Loucy (cell line): ENCODE measurements around the gene ADGRD1.

Source experiments
- H2AFZ ChIP-seq: fragments of 200-600 bp; sonication (generic); 2 replicates; pipeline ENCODE4 v1.6.0; 2016; ENCODE audit warnings: antibody characterized with exemption, mild to moderate bottlenecking, low read length, moderate library complexity
- H3F3A ChIP-seq: fragments of 200-600 bp; 2 replicates; pipeline ENCODE4 v1.6.0; 2016; ENCODE audit warnings: antibody characterized with exemption, low read depth, mild to moderate bottlenecking
- H3K27me3 ChIP-seq: fragments of 200-600 bp; sonication (generic); 2 replicates; pipeline ENCODE4 v1.6.1; 2014; ENCODE audit warnings: low read length, mild to moderate bottlenecking; ENCODE audit not compliant: insufficient read depth, poor library complexity, severe bottlenecking
- H3K36me3 ChIP-seq: fragments of 200-600 bp; sonication (generic); 2 replicates; pipeline ENCODE4 v1.6.1; 2016; ENCODE audit warnings: low read length; ENCODE audit not compliant: insufficient read depth
- H3K4me1 ChIP-seq: fragments of 200-600 bp; sonication (generic); 2 replicates; pipeline ENCODE4 v1.5.1; 2014; ENCODE audit warnings: low read length, mild to moderate bottlenecking; ENCODE audit not compliant: insufficient read depth, poor library complexity, severe bottlenecking
- H3K4me2 ChIP-seq: fragments of 200-600 bp; sonication (generic); 2 replicates; pipeline ENCODE4 v1.6.0; 2014; ENCODE audit warnings: antibody characterized with exemption, low read length, low read depth, mild to moderate bottlenecking; ENCODE audit not compliant: poor library complexity, severe bottlenecking
- H3K4me3 ChIP-seq: fragments of 200-600 bp; sonication (generic); 2 replicates; pipeline ENCODE4 v1.5.1; 2014; ENCODE audit warnings: low read length, mild to moderate bottlenecking, mixed read lengths; ENCODE audit not compliant: poor library complexity, severe bottlenecking
- H3K79me2 ChIP-seq: fragments of 200-600 bp; sonication (generic); 2 replicates; pipeline ENCODE4 v1.6.1; 2014; ENCODE audit warnings: low read length; ENCODE audit not compliant: insufficient read depth
- H3K9ac ChIP-seq: fragments of 200-600 bp; sonication (generic); 2 replicates; pipeline ENCODE4 v1.6.0; 2014; ENCODE audit warnings: mild to moderate bottlenecking, low read depth, low read length, moderate library complexity; ENCODE audit not compliant: poor library complexity, severe bottlenecking
- H3K9me2 ChIP-seq: fragments of 200-600 bp; sonication (generic); replicated peaks from 2 replicates; pipeline ENCODE4 v1.6.1; 2016; ENCODE audit warnings: low read depth, low read length, mixed read lengths
- H3K9me3 ChIP-seq: fragments of 200-600 bp; sonication (generic); 2 replicates; pipeline ENCODE4 v1.6.1; 2014; ENCODE audit warnings: mild to moderate bottlenecking, antibody characterized with exemption, low read length, low read depth; ENCODE audit not compliant: insufficient read depth
- H4K20me1 ChIP-seq: fragments of 200-600 bp; sonication (generic); 2 replicates; pipeline ENCODE4 v1.6.0; 2014; ENCODE audit warnings: antibody characterized with exemption, low read length, mild to moderate bottlenecking; ENCODE audit not compliant: insufficient read depth, poor library complexity, severe bottlenecking
- EZH2phosphoT487 ChIP-seq: fragments of 200-600 bp; IDR thresholded peaks from 2 replicates; pipeline ENCODE4 v1.6.1; 2018; ENCODE audit warnings: antibody characterized with exemption, mild to moderate bottlenecking, moderate library complexity, borderline replicate concordance
- TF ChIP-seq, protein P1 (sequence below): fragments of 200-600 bp; sonication (generic); conservative IDR thresholded peaks from 2 replicates; pipeline ENCODE4 v1.5.1; 2014; ENCODE audit warnings: mild to moderate bottlenecking, antibody characterized with exemption, low read length

Gene ADGRD1

DNA sequence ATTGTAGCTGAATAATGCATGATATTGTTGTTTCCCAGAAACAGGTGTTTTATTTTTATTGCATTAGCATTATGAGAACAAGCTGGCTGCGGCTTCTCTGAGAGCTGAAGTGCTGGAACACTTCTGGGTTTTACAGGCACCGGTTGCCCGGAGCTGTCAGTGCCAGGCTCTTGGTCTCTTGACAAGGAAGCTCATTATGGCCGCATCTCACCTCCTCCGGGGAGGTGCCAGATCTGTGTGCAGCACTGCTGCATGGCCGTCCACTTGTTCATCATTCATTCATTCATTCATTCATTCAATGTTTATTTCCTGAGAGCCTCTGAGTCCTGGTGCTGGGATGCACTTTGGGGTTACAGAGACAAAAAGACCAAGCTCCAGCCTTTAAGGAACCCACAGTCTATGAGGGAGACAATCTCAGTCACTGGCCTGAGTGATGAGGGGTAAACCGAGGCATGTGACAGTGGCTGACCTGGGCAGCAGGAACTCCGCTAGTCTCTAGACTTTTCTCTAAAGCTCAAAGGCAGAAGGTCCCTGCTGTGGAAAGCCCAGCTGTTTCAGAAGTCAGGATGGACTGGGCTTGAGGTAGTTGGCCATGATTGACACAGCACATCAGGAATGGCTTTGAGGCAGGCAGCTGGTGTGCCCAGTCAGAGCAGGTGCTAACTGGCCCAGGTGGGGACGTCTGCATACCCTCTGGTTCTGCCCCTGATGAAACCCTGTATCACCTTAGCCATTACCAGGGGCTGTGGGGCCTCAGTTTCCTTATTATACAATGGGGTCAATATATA lies 181.0 kb downstream of the ADGRD1 start:
- Histone ChIP-seq H3K27me3 (no peaks in the 10 kb centered on the region), H3K9ac (no peak overlapping the region), H3K4me2 (no peak overlapping the region), H3K4me3 (no peak overlapping the region), H3K9me3 (no peaks in the 10 kb centered on the region), H3F3A (no peaks in the 10 kb centered on the region), H3K79me2 (no peaks in the 10 kb centered on the region), H4K20me1 (no peaks in the 10 kb centered on the region), H3K4me1 (peaks cover 3% of the 10 kb centered on the region), H3K36me3 (no peaks in the 10 kb centered on the region), H2AFZ (no peak overlapping the region), H3K9me2 (no peaks in the 10 kb centered on the region)
- TF ChIP-seq EZH2phosphoT487, result no peak
- TF ChIP-seq, protein P1, sequence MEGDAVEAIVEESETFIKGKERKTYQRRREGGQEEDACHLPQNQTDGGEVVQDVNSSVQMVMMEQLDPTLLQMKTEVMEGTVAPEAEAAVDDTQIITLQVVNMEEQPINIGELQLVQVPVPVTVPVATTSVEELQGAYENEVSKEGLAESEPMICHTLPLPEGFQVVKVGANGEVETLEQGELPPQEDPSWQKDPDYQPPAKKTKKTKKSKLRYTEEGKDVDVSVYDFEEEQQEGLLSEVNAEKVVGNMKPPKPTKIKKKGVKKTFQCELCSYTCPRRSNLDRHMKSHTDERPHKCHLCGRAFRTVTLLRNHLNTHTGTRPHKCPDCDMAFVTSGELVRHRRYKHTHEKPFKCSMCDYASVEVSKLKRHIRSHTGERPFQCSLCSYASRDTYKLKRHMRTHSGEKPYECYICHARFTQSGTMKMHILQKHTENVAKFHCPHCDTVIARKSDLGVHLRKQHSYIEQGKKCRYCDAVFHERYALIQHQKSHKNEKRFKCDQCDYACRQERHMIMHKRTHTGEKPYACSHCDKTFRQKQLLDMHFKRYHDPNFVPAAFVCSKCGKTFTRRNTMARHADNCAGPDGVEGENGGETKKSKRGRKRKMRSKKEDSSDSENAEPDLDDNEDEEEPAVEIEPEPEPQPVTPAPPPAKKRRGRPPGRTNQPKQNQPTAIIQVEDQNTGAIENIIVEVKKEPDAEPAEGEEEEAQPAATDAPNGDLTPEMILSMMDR, result no peak

DNA sequence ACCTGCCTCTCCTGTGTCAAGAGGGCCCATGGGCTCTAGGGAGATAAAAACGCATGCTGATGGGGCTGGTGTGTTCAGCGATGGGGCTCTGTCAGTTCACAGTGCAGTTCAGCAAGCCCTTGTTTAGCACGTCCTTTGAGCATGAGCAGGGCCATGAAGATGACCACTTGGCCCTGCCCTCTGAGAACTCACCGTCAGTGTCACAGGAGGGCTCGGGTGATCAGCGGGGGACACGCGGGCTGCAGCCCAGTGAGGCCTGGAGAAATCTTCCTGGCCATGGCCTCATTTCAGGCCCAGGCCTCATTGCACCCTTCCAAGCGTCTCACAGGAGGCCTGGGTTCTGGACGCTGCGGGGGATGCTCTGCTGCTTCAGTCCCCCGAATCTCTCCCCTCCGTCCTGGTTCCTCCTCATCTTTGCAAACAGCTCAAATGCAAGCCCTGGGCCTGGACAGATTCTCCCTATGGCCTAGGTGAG lies 181.6 kb downstream of the ADGRD1 start:
- H3K9me3 ChIP-seq, result no peaks in the 10 kb centered on the region
- TF ChIP-seq, protein P1, result no peak
- no peak for TF ChIP-seq EZH2phosphoT487
- H2AFZ ChIP-seq, result no peak overlapping the region
- H3K4me2 ChIP-seq, result no peak overlapping the region
- no peaks in the 10 kb centered on the region for H4K20me1 ChIP-seq
- H3K9me2 ChIP-seq, result no peaks in the 10 kb centered on the region
- H3K79me2 ChIP-seq, result no peaks in the 10 kb centered on the region
- peaks cover 3% of the 10 kb centered on the region for H3K4me1 ChIP-seq
- no peaks in the 10 kb centered on the region for H3K27me3 ChIP-seq
- H3F3A ChIP-seq, result no peaks in the 10 kb centered on the region
- H3K4me3 ChIP-seq, result no peak overlapping the region
- H3K36me3 ChIP-seq, result no peaks in the 10 kb centered on the region
- no peak overlapping the region for H3K9ac ChIP-seq

DNA sequence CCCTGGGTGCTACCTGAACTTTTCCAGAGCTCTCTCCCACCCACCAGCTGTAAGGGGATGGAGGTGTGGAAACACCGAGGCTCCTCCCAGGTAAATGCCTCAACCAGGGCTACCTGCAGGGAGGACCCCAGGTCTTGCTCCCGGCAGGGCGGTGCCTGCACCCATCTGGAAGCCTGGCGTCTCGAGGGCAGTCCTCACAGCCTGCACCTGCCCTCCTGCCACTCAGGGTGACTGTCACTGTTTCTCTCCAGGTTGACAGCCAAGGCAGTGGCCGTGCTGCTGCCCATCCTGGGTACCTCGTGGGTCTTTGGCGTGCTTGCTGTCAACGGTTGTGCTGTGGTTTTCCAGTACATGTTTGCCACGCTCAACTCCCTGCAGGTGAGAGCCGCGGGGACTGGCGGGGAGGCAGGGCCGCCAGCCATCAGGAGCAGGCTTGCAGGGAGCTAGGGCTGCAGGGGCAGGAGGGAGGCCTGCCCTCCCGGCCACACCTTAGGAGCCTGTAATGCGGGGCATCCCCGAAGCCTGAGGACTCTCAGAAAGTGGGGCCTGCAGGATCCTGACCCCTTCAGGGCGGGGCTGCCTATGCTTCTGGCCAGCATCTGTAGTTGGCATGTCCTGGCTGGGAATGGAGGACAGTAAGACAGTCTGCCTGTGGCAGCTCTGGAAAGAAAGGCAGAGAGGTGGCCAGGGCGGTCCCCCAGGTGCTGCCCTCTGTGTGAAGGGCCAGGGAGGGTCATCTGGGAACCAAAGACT lies 182.3 kb downstream of the ADGRD1 start:
- Histone ChIP-seq H2AFZ (no peak overlapping the region), H3K4me2 (no peak overlapping the region), H3K4me3 (no peak overlapping the region), H3K36me3 (no peaks in the 10 kb centered on the region), H3F3A (no peaks in the 10 kb centered on the region), H3K4me1 (peaks cover 3% of the 10 kb centered on the region), H3K27me3 (no peaks in the 10 kb centered on the region), H3K9me2 (no peaks in the 10 kb centered on the region), H3K9ac (no peak overlapping the region), H3K9me3 (no peaks in the 10 kb centered on the region), H4K20me1 (no peaks in the 10 kb centered on the region), H3K79me2 (no peaks in the 10 kb centered on the region)
- TF ChIP-seq, protein P1, result no peak
- no peak for TF ChIP-seq EZH2phosphoT487
